ENCODE data around the gene TENM4.

The TENM4 gene

GRCh38 chr11:78930810-78931523 is 509.9 kb downstream of the TENM4 start:
- H3K27ac ChIP-seq, result no peak overlapping the region
- TF ChIP-seq CTCF (IDR thresholded peaks at IDR 0.05), result no peak
- DNase-seq (ENCODE audit: low spot score), result no peak
- H3K4me3 ChIP-seq, result no peak overlapping the region

- Histone ChIP-seq H3K4me3 (no peak overlapping the region), H3K27ac (no peak overlapping the region)
- DNase-seq (ENCODE audit: low spot score), result no peak
- TF ChIP-seq CTCF (IDR thresholded peaks at IDR 0.05), result no peak
These were observed 511.0 kb downstream of the TENM4 start for GRCh38 chr11:78929906-78930220.

GRCh38 chr11:78929207-78929905 is 511.5 kb downstream of the TENM4 start:
- H3K4me3 ChIP-seq, result no peak overlapping the region
- H3K27ac ChIP-seq, result no peak overlapping the region
- no peak for TF ChIP-seq CTCF (IDR thresholded peaks at IDR 0.05)
- DNase-seq (ENCODE audit: low spot score), result no peak

- no peak for DNase-seq (ENCODE audit: low spot score)
- TF ChIP-seq CTCF (IDR thresholded peaks at IDR 0.05), result no peak
These were observed 513.3 kb downstream of the TENM4 start for GRCh38 chr11:78927511-78927910.

GRCh38 chr11:78926633-78927338 is 514.0 kb downstream of the TENM4 start:
- no peak overlapping the region for H3K27ac ChIP-seq
- no peak for DNase-seq (ENCODE audit: low spot score)
- no peak overlapping the region for H3K4me3 ChIP-seq
- TF ChIP-seq CTCF (IDR thresholded peaks at IDR 0.05), result no peak

More at GRCh38 chr11:78927511-78927910, 513.3 kb downstream of the TENM4 start:
- Histone ChIP-seq H3K27ac (no peak overlapping the region), H3K4me3 (no peak overlapping the region)

- Histone ChIP-seq H3K4me3 (no peak overlapping the region), H3K27ac (no peak overlapping the region)
- DNase-seq (ENCODE audit: low spot score), result no peak
- TF ChIP-seq CTCF (IDR thresholded peaks at IDR 0.05), result no peak
These were observed 515.4 kb downstream of the TENM4 start for GRCh38 chr11:78925387-78925786.
